Measurements from ENCODE around the gene MR1.

Gene MR1

GRCh38 chr1:181092883-181093458, 59.2 kb downstream of the MR1 start:
- DNase-seq = no peak

GRCh38 chr1:181094416-181095212, 60.8 kb downstream of the MR1 start:
- DNase-seq = no peak

GRCh38 chr1:181095260-181095659, 61.5 kb downstream of the MR1 start:
- no peak for DNase-seq

DNA sequence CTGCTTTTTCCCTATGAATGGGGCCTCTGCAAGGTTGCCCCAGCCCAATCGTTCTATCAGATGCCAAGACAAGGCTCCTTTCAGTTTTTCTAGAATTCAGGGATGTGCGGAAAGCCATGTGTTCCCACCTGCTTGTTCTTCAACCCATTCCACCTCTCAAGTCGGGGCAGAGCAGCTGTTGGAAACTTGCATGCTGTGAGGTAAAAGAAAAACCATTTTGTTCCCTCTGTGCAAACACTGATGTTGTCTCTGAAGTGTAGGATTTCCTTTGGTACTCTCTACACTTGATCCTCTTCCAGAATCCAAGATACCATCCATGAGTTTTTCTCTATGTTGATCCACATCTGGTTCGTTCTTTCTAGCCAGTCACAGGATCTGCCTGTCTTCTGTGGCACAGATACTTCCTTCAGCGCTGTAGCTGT, 62.0 kb downstream of the MR1 start:
- DNase-seq = no peak

- no peak for DNase-seq
Measured at GRCh38 chr1:181097242-181097641, 63.5 kb downstream of the MR1 start.

DNA sequence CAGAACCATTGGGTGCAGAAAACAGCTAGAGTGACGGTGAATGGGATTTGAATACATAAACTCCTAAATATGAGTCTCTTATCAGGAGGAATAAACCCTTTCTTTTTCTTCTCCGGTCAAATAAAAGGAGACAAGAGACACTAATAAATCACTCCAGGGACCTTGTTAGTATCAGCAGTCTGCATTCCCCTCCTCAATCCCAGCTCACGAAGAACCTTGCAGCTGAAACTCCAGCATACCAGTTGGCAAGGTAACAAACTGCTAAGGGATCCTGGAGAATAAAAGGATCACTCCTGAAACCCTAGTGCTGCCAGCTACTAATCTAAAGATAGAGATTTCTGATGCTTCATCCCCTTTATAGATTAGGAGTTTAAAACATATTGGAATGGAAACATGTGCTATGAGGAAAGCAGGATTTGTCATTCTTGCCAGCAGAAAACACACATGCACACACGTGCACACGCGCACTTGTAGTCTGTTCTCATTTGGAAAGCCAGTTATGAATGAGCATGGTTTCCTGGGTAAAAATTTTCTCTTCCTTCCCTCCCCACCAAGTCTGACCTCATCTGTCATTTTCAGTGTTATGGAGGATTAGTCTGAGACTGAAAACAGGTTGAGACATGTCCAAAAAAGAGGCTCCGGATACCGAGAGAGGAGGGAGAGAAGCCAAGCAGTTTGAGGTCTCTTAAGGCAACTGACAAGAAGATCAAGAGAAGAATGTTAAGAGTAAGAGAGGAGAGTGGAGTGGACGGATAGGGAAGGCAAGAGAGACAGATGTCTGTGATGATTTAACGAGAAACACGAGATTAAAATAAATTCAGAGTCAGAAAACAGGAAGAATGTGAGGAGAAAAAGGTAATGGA, 65.6 kb downstream of the MR1 start:
- DNase-seq = no peak

- DNase-seq = peak; percentile 19 to 32
Measured at GRCh38 chr1:181100015-181100905, 66.5 kb downstream of the MR1 start.

DNA sequence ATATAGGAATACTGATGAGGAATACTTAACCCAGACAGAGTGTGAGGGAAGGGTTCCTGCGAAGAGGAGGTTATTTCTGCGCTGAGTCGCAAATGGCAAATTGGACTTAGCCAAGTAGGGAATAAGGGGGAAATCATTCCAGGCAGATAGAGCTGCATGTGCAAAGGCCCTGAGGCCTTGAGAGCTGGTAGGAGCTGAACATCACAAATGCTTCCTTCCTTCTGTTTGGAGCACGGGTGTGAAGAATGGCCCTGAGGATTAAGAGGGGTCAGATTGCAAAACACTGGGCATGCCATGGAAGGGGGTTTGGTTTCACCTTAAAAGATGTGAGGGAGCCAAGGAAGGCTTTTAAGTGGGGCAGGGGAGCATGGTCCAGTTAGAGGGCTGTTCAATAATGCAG, 67.2 kb downstream of the MR1 start:
- DNase-seq = no peak

DNA sequence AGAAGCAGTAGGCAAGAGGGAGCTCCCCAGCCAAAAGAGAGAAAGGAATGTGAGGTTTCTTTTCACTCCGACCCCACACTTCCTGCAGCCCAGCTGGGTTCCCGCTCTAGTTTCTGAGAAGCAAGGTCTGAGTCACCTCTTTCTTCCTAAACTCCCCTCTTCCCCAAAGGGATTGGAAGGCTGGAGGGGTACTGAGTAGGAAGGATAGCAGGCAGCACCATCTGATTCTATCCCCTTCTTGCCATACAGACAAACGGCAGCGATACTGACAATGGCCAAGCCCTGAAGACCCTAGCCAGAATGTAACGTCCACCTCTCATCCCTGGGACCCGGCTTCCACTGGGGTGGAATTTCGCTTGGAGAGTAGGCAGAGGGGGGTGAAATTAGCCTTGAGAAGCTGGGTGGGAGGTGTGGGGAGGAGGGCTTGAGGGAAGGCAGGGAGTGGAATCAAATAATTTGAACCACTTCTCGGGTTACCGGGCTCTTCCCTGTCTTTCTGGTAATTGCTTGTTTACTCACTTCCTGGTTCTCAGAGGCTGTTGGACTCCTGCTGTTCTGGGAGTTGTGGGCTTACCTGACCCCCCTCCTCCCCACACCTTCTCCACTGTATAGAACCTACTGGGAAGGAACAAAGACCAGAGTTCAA, 67.9 kb downstream of the MR1 start:
- DNase-seq = no peak

DNA sequence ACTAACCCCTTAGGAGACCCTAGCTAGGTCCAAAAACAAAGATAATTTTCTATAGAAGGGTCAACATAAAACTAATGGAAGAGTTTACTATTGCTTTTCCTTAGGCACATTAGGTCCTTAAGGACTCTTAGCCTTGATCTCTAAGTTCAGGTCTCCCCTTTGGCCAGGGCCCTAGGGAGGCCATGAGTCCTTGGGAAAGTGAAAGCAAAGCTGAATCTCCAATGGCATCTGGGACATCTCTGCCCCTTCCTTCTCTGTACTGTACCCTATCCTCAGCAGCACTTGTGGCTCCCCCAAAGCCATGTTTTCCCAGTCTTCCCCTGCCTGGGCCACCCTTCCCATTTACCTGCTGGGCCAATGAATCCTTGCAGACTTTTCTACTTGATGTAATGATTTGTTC, 69.1 kb downstream of the MR1 start:
- DNase-seq = no peak

GRCh38 chr1:181103399-181103798, 69.6 kb downstream of the MR1 start:
- DNase-seq = no peak

GRCh38 chr1:181104042-181104789, 70.4 kb downstream of the MR1 start:
- no peak for DNase-seq

GRCh38 chr1:181104790-181105133, 71.0 kb downstream of the MR1 start:
- DNase-seq = peak; percentile 19 to 35

GRCh38 chr1:181105134-181106021, 71.6 kb downstream of the MR1 start:
- DNase-seq = peak; percentile 92 to 95

DNA sequence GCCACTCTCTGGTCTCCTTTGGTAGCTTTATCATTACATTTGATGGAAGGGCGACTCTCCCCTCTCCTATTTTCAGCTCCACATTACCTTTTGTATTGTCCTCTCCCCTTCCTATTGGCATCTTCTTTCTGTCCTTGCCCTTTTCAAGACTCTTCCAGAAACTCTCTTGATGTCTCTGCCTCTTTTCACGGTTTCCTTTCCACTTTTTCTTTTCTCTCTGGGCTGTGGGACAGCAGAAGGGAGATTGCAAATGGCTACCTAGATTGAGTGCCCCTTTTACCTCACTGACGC, 72.2 kb downstream of the MR1 start:
- DNase-seq = no peak

- no peak for DNase-seq
Measured at GRCh38 chr1:181106479-181106878, 72.7 kb downstream of the MR1 start.

DNA sequence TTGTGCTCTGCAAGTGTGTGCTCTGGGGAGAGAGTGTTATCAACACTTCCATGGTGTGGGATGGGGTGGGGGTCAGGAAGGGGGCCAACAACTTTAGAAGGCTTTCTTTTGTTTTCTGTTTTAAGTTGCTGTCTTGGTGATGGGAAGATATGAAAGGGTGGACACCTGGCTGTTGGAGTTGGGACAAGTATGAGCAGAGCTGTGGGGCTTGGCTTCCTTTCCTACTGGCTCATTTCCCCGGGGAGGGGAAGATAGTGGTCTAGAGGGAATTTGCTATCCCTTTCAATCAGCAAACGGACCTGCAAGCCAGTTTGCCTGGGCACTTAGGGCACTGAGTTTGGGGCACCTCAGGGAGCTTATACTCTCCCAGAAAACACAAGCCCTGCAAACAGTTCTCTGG, 73.9 kb downstream of the MR1 start:
- DNase-seq = no peak

- DNase-seq = no peak
Measured at GRCh38 chr1:181108304-181108867, 74.6 kb downstream of the MR1 start.

DNA sequence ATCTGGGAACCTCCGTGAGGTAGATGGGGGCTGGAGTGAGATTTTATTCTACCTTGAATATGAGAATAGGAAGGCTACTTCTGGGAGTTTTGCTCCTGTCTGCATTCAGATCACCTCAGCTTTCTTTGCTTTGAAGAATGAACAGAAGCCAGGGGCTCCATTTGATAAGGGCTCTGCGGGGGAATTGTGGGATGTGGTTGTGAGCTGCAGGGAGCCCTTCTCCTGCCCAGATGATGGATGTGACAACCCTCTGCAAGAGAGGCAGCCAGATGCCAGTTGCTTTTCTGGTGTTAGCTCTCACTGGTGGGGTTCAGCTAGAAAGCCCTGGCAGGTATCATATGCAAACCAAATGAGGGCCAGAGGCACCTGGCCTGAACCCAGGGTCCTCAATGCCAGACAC, 76.2 kb downstream of the MR1 start:
- DNase-seq = no peak
